Fibroblast of the aortic adventitia (primary cell): Measurements from ENCODE around the gene IGSF9. TPM values are rescaled to one million over a fixed set of nuclear protein-coding genes. Genes with fewer than 3 reads are reported as not detected.
A peak's percentile ranks its signal among the peaks of the same experiment; 100 is the strongest.

Experiments used
- DNase-seq: peaks from one replicate; pipeline ENCODE4 v3.0.0-alpha.2; 2010; ENCODE audit warnings: low read depth
- H3K4me3 ChIP-seq: 2 replicates; pipeline ENCODE4 v1.5.1; 2011; ENCODE audit warnings: low read depth, mild to moderate bottlenecking, control low read depth, low read length, moderate library complexity
- CTCF ChIP-seq: IDR thresholded peaks from 2 replicates; pipeline ENCODE4 v1.5.1; 2011; ENCODE audit warnings: mild to moderate bottlenecking, low read length, control low read depth, inconsistent platforms; ENCODE audit not compliant: insufficient read depth
- total RNA-seq: library from RNA; depleted of rRNA; stranded (reverse); fragments of >200 nt; gene quantifications from 2 replicates; pipeline ENCODE4 v1.2.3, GENCODE V29; 2012; ENCODE audit warnings: low replicate concordance

Gene IGSF9
- total RNA-seq, 1 donor, result not detected

GRCh38 chr1:159955456-159955855, 10.0 kb upstream of the IGSF9 start:
- DNase-seq, result no peak
- no peak overlapping the region for H3K4me3 ChIP-seq
- TF ChIP-seq CTCF, result no peak

GRCh38 chr1:159953536-159954515, 8.4 kb upstream of the IGSF9 start, which contains the start of gene SLAMF9:
Gene SLAMF9, minus strand, starts transcription at chr1:159954237. Its CDS starts 100 bp downstream, at chr1:159954137.
- no peak for TF ChIP-seq CTCF
- DNase-seq, result peak; percentile 43

GRCh38 chr1:159952932-159953331, 7.5 kb upstream of the IGSF9 start:
- no peak for TF ChIP-seq CTCF
- H3K4me3 ChIP-seq, result no peak overlapping the region
- no peak for DNase-seq

More at GRCh38 chr1:159953536-159954515, 8.4 kb upstream of the IGSF9 start, which contains the start of gene SLAMF9:
- H3K4me3 ChIP-seq, result no peak within 1 kb of the TSS

- DNase-seq, result no peak
- TF ChIP-seq CTCF, result no peak
- H3K4me3 ChIP-seq, result no peak overlapping the region
Measured at GRCh38 chr1:159951551-159951950, 6.1 kb upstream of the IGSF9 start.

GRCh38 chr1:159951016-159951415, 5.6 kb upstream of the IGSF9 start:
- TF ChIP-seq CTCF, result no peak
- H3K4me3 ChIP-seq, result no peak overlapping the region
- no peak for DNase-seq

GRCh38 chr1:159949981-159950381, 4.6 kb upstream of the IGSF9 start:
- TF ChIP-seq CTCF, result no peak
- DNase-seq, result no peak
- no peak overlapping the region for H3K4me3 ChIP-seq

GRCh38 chr1:159949123-159949522, 3.7 kb upstream of the IGSF9 start:
- DNase-seq, result no peak
- no peak for TF ChIP-seq CTCF
- H3K4me3 ChIP-seq, result no peak overlapping the region
